Endometrium (tissue), 2 donors: ENCODE measurements around the gene EPHA6.
"Not testable (repeated sequence)": the region's sequence is repeated elsewhere in the genome, so short reads cannot be mapped to it uniquely, and the experiment has no call there.

ENCODE experiments used
- FAIRE-seq: peaks from 2 replicates; lab custom pipeline; 2012; peaks lifted over from hg19 to GRCh38; lab: Jason Lieb, UNC
- donor health status: control.
- donor health status: control.

EPHA6 gene

GRCh38 chr3:97187771-97188170, 373.4 kb downstream of the EPHA6 start:
- FAIRE-seq: no peak

- FAIRE-seq: no peak
Measured at GRCh38 chr3:97189835-97190234, 375.4 kb downstream of the EPHA6 start.

GRCh38 chr3:97197083-97197482, 382.7 kb downstream of the EPHA6 start:
- FAIRE-seq: no peak

GRCh38 chr3:97197830-97198229, 383.4 kb downstream of the EPHA6 start:
- FAIRE-seq: no peak

GRCh38 chr3:97200387-97200786, 386.0 kb downstream of the EPHA6 start:
- no peak for FAIRE-seq

- FAIRE-seq: no peak
Measured at GRCh38 chr3:97201814-97202213, 387.4 kb downstream of the EPHA6 start.

GRCh38 chr3:97228966-97229365, 414.6 kb downstream of the EPHA6 start:
- FAIRE-seq: no peak

GRCh38 chr3:97230486-97230885, 416.1 kb downstream of the EPHA6 start:
- no peak for FAIRE-seq

GRCh38 chr3:97232393-97233034, 418.1 kb downstream of the EPHA6 start:
- FAIRE-seq: no peak

GRCh38 chr3:97235179-97235578, 420.8 kb downstream of the EPHA6 start:
- no peak for FAIRE-seq

GRCh38 chr3:97235611-97236315, 421.4 kb downstream of the EPHA6 start:
- no peak for FAIRE-seq

- no peak for FAIRE-seq
Measured at GRCh38 chr3:97241417-97241816, 427.0 kb downstream of the EPHA6 start.

GRCh38 chr3:97245201-97245910, 431.0 kb downstream of the EPHA6 start:
- no peak for FAIRE-seq

- FAIRE-seq: no peak
Measured at GRCh38 chr3:97256060-97256459, 441.7 kb downstream of the EPHA6 start.

GRCh38 chr3:97257942-97258697, 443.7 kb downstream of the EPHA6 start:
- no peak for FAIRE-seq

- no peak for FAIRE-seq
Measured at GRCh38 chr3:97259263-97259662, 444.9 kb downstream of the EPHA6 start.

GRCh38 chr3:97264180-97264579, 449.8 kb downstream of the EPHA6 start:
- FAIRE-seq: no peak

- FAIRE-seq: no peak
Measured at GRCh38 chr3:97265237-97266005, 451.0 kb downstream of the EPHA6 start.

GRCh38 chr3:97269202-97269601, 454.8 kb downstream of the EPHA6 start:
- FAIRE-seq: no peak

GRCh38 chr3:97276879-97277550, 462.6 kb downstream of the EPHA6 start:
- FAIRE-seq: not testable (repeated sequence)

- no peak for FAIRE-seq
Measured at GRCh38 chr3:97277708-97278107, 463.3 kb downstream of the EPHA6 start.
